Common myeloid progenitor, CD34-positive (primary cell): ENCODE results near the gene HRH1.
A peak's percentile ranks its signal among the peaks of the same experiment; 100 is the strongest.
"Not testable (repeated sequence)": the region's sequence is repeated elsewhere in the genome, so short reads cannot be mapped to it uniquely, and the experiment has no call there.

ENCODE experiments used
- CTCF ChIA-PET: fragments of 350-600 bp; sonication (Branson Sonifier 250); formaldehyde crosslinking; loops from one replicate; lab custom pipeline; 2021; ENCODE audit warnings: antibody characterized with exemption; lab: Charles Lee
- POLR2A ChIA-PET: fragments of 350-600 bp; sonication (Branson Sonifier 250); formaldehyde crosslinking; loops from one replicate; lab custom pipeline; 2021; ENCODE audit warnings: antibody characterized with exemption; lab: Charles Lee
- DNase-seq, 3 donors: peaks; one replicate each; pipeline versions ENCODE4 v3.0.0 to v3.0.0-alpha.2; 2013
- H3K27ac ChIP-seq, 2 experiments: 1 replicate in 1 of 2; 2 replicates in 1 of 2; pipeline ENCODE4 v1.7.0; 2013; ENCODE audit warnings: inconsistent platforms in 2 of 2, low read length in 2 of 2, mild to moderate bottlenecking in 2 of 2, low read depth in 1 of 2, moderate library complexity in 1 of 2; ENCODE audit not compliant: severe bottlenecking in 2 of 2, insufficient read depth in 1 of 2, poor library complexity in 1 of 2
- H3K27me3 ChIP-seq, 5 experiments: replicated peaks in 2 of 5; 1 replicate in 3 of 5; 2 replicates in 2 of 5; pipeline versions ENCODE4 v1.6.1 to v1.7.0; 2013; ENCODE audit warnings: low read length in 4 of 5, mild to moderate bottlenecking in 2 of 5, moderate library complexity in 2 of 5, inconsistent platforms in 1 of 5; ENCODE audit not compliant: insufficient read depth in 5 of 5, control insufficient read depth in 4 of 5
- H3K36me3 ChIP-seq, 4 experiments: 1 replicate in 2 of 4; 2 replicates in 2 of 4; pipeline versions ENCODE4 v1.6.1 to v1.7.0; 2013; ENCODE audit warnings: low read length in 3 of 4, control low read depth in 1 of 4, mild to moderate bottlenecking in 1 of 4; ENCODE audit not compliant: control insufficient read depth in 4 of 4, insufficient read depth in 4 of 4
- H3K4me1 ChIP-seq, 4 experiments: 1 replicate in 3 of 4; 2 replicates in 1 of 4; pipeline versions ENCODE4 v1.6.1 to v1.7.1; 2013; ENCODE audit warnings: low read length in 3 of 4, mild to moderate bottlenecking in 3 of 4, control low read depth in 1 of 4, inconsistent platforms in 1 of 4, moderate library complexity in 1 of 4; ENCODE audit not compliant: control insufficient read depth in 4 of 4, insufficient read depth in 4 of 4; ENCODE audit errors: control extremely low read depth in 1 of 4
- H3K4me3 ChIP-seq, 7 experiments: 1 replicate in 4 of 7; 2 replicates in 3 of 7; pipeline versions ENCODE4 v1.5.1 to v1.7.0; 2013; ENCODE audit warnings: mild to moderate bottlenecking in 7 of 7, low read length in 6 of 7, moderate library complexity in 6 of 7, inconsistent platforms in 2 of 7, low read depth in 2 of 7, control low read depth in 1 of 7; ENCODE audit not compliant: insufficient read depth in 4 of 7, control insufficient read depth in 1 of 7; ENCODE audit errors: extremely low read depth in 1 of 7
- H3K9me3 ChIP-seq, 5 experiments: 1 replicate in 4 of 5; 2 replicates in 1 of 5; pipeline versions ENCODE4 v1.6.1 to v1.7.1; 2013; ENCODE audit warnings: low read length in 4 of 5, mild to moderate bottlenecking in 2 of 5, inconsistent platforms in 1 of 5, low read depth in 1 of 5, moderate library complexity in 1 of 5; ENCODE audit not compliant: control insufficient read depth in 4 of 5, insufficient read depth in 2 of 5; ENCODE audit errors: control extremely low read depth in 1 of 5
- WGBS: methylation state at CpG from one replicate; pipeline ENCODE4 v1.1.5; 2013; ENCODE audit not compliant: insufficient coverage; 5-methylcytosine and 5-hydroxymethylcytosine counted together

HRH1 gene

GRCh38 chr3:11251807-11252176 is 97.5 kb downstream of the HRH1 start:
- no peaks in the 10 kb centered on the region for H3K9me3 ChIP-seq
- no peaks in the 10 kb centered on the region for H3K4me1 ChIP-seq
- peaks cover 0 to 5% (median 3%) of the 10 kb centered on the region in 5 experiments for H3K27me3 ChIP-seq
- no peak overlapping the region for H3K4me3 ChIP-seq
- 100% methylated on average over 5 of the region's 6 CpGs for WGBS
- H3K36me3 ChIP-seq = no peaks in the 10 kb centered on the region
- H3K27ac ChIP-seq = no peak overlapping the region
- ChIA-PET CTCF (no interaction called here), POLR2A (no interaction called here)
- DNase-seq = no peak

GRCh38 chr3:11254876-11255275 is 100.6 kb downstream of the HRH1 start:
- no peak overlapping the region for H3K27ac ChIP-seq
- H3K36me3 ChIP-seq = no peaks in the 10 kb centered on the region
- ChIA-PET POLR2A (no interaction called here), CTCF (no interaction called here)
- no peaks in the 10 kb centered on the region for H3K9me3 ChIP-seq
- no peak for DNase-seq
- H3K4me1 ChIP-seq = no peaks in the 10 kb centered on the region
- no peak overlapping the region for H3K4me3 ChIP-seq
- H3K27me3 ChIP-seq = peaks cover 0 to 5% (median 3%) of the 10 kb centered on the region in 5 experiments
- WGBS = 98% methylated on average over 4 of the region's 6 CpGs

GRCh38 chr3:11255537-11255936 is 101.2 kb downstream of the HRH1 start:
- H3K27ac ChIP-seq, H3K4me1 ChIP-seq, H3K36me3 ChIP-seq, H3K9me3 ChIP-seq, DNase-seq, POLR2A ChIA-PET, H3K27me3 ChIP-seq, CTCF ChIA-PET, H3K4me3 ChIP-seq: not testable (repeated sequence)
- WGBS = 93% methylated on average over 2 of the region's 5 CpGs

GRCh38 chr3:11258958-11259357 is 104.7 kb downstream of the HRH1 start:
- Histone ChIP-seq H3K9me3 (no peaks in the 10 kb centered on the region), H3K4me3 (no peak overlapping the region), H3K36me3 (no peaks in the 10 kb centered on the region), H3K27me3 (peaks cover 0 to 20% (median 2%) of the 10 kb centered on the region in 5 experiments), H3K4me1 (no peaks in the 10 kb centered on the region), H3K27ac (no peak overlapping the region)
- WGBS = 97% methylated on average over 11 of the region's 11 CpGs
- DNase-seq = no peak
- CTCF ChIA-PET = interaction anchor here (1.1 to 2.2 kb wide), 4 partner anchors 11 to 391 kb away, joined by 3 to 7 read pairs (median 4); no protein-coding TSS in a partner anchor
- POLR2A ChIA-PET = no interaction called here

- Histone ChIP-seq H3K27me3 (peaks cover 0 to 19% (median 3%) of the 10 kb centered on the region in 5 experiments), H3K9me3 (no peaks in the 10 kb centered on the region), H3K36me3 (no peaks in the 10 kb centered on the region), H3K4me3 (no peak overlapping the region), H3K27ac (no peak overlapping the region), H3K4me1 (no peaks in the 10 kb centered on the region)
- ChIA-PET CTCF (interaction anchor here (1.1 to 1.4 kb wide), 2 partner anchors 31 to 73 kb away, joined by 3 read pairs; no protein-coding TSS in a partner anchor), POLR2A (interaction anchor here (0.7 kb wide), 1 partner anchor 20 kb away, joined by 3 read pairs; no protein-coding TSS in a partner anchor)
- peak in 2 of 3 donors; percentile 34 to 46 for DNase-seq
- WGBS = 100% methylated on average over 2 of the region's 3 CpGs
These were observed 106.2 kb downstream of the HRH1 start for GRCh38 chr3:11260460-11260859.

DNA sequence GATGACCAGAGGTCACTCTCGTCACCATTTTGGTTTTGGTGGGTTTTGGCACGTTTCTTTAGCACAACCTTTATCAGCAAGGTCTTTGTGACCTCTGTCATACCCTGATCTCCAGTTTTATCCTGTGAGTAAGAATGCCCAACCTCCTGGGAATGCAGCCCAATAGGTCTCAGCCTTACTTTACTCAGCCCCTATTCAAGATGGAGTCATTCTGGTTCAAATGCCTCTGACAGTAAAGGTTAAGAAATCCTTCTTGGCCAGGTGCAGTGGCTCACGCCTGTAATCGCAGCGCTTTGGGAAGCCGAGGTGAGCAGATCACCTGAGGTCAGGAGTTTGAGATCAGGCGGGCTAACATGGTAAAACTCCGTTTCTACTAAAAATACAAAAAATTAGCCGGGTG is 114.7 kb downstream of the HRH1 start:
- no peak for DNase-seq
- ChIA-PET CTCF (interaction anchor here (1.7 kb wide), 1 partner anchor 27 kb away, joined by 4 read pairs; no protein-coding TSS in a partner anchor), POLR2A (no interaction called here)
- WGBS = 98% methylated on average over 9 of the region's 9 CpGs
- Histone ChIP-seq H3K4me3 (no peak overlapping the region), H3K4me1 (peaks cover 9 to 18% (median 12%) of the 10 kb centered on the region in 4 experiments), H3K36me3 (no peaks in the 10 kb centered on the region), H3K27ac (no peak overlapping the region), H3K9me3 (no peaks in the 10 kb centered on the region), H3K27me3 (peaks cover 0 to 9% (median 4%) of the 10 kb centered on the region in 5 experiments)
